MCF 10A (cell line): ENCODE results near the gene TEAD3. TPM values are rescaled to one million over a fixed set of nuclear protein-coding genes. Genes with fewer than 3 reads are reported as not detected.

Experiments used
- BruUV-seq: library from RNA; stranded (reverse); fragments of 400-500 nt; replicated peaks from 2 replicates; lab custom pipeline; 2021; lab: Mats Ljungman, UMichigan
- CTCF ChIA-PET: fragments of 300-600 bp; sonication (Branson Sonifier 250); formaldehyde crosslinking; extraction: SDS; loops from one replicate; lab custom pipeline; 2021; ENCODE audit warnings: antibody characterized with exemption, inconsistent platforms; lab: Yijun Ruan, JAX
- POLR2A ChIA-PET: fragments of 300-600, 350-650 bp; sonication (Branson Sonifier 250); formaldehyde crosslinking; extraction: SDS; loops from one replicate; lab custom pipeline; 2020; ENCODE audit warnings: antibody characterized with exemption, inconsistent platforms; lab: Yijun Ruan, JAX
- DNase-seq: peaks from one replicate; pipeline ENCODE4 v3.0.0-alpha.2; 2018; ENCODE audit not compliant: unreplicated experiment
- H3K27ac Mint-ChIP-seq: one replicate; pipeline ENCODE4 v1.8.0; 2022; ENCODE audit warnings: mild to moderate bottlenecking, low read depth, mixed read lengths; ENCODE audit not compliant: unreplicated experiment
- H3K27me3 Mint-ChIP-seq: one replicate; pipeline ENCODE4 v1.8.0; 2022; ENCODE audit warnings: mixed read lengths; ENCODE audit not compliant: insufficient read depth, unreplicated experiment
- H3K36me3 Mint-ChIP-seq: one replicate; pipeline ENCODE4 v1.8.0; 2022; ENCODE audit warnings: mild to moderate bottlenecking, moderate library complexity, mixed read lengths; ENCODE audit not compliant: insufficient read depth, unreplicated experiment
- H3K4me1 Mint-ChIP-seq: one replicate; pipeline ENCODE4 v1.8.0; 2022; ENCODE audit warnings: mixed read lengths; ENCODE audit not compliant: insufficient read depth, unreplicated experiment
- H3K4me3 Mint-ChIP-seq: one replicate; pipeline ENCODE4 v1.8.0; 2022; ENCODE audit warnings: mild to moderate bottlenecking, moderate library complexity, mixed read lengths; ENCODE audit not compliant: unreplicated experiment
- H3K9me3 Mint-ChIP-seq: one replicate; pipeline ENCODE4 v1.8.0; 2022; ENCODE audit warnings: mixed read lengths; ENCODE audit not compliant: unreplicated experiment
- intact Hi-C: fragments of 100-400 bp; cut with micrococcal nuclease; formaldehyde crosslinking; loops from 2 replicates; pipeline ENCODE4 v1.14.1; 2022
- total RNA-seq: library from RNA; stranded (reverse); gene quantifications from 2 replicates; pipeline ENCODE4 v1.2.3, GENCODE V29; 2022
- TF ChIP-seq, protein P1 (sequence below): fragments of 200-600 bp; IDR thresholded peaks from one replicate; pipeline ENCODE4 v1.8.0; 2022; ENCODE audit warnings: antibody characterized with exemption, mild to moderate bottlenecking; ENCODE audit not compliant: unreplicated experiment

TEAD3 gene
- total RNA-seq, 1 experiment from 2014 or later: 11.1 TPM

DNA sequence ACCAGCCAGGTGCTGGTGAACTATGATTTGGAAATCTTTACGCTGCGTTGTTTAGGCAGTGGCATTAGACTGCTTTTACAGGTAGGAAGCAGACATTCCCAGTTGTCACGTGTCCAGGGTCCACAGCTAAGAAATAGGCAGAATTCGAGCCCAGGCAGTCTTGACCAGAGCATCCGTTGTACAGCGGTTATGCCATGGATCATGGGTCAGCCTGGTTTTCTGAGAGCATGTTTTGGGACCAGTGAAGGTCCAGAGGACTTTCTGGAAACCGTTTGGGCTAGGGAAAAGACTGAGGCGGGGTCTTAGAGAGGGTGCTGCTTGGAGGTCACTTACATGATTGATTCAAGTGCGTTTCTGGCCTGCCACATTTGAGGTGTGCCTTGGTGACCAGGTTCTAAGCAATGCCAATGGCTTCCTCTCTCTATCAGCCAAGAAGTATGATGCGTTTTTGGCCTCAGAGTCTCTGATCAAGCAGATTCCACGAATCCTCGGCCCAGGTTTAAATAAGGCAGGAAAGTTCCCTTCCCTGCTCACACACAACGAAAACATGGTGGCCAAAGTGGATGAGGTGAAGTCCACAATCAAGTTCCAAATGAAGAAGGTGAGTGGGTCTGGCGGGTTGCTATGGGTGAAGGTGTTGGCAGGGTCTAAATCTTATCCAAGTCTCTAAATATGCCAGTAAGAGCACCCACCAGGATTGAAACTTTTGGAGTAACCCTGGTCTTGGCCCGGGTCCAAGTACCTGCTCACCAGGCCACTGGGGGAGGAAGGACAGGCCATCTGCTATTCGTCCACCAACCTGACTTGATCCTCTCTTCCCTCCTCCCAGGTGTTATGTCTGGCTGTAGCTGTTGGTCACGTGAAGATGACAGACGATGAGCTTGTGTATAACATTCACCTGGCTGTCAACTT is 26.9 kb downstream of the TEAD3 start:
- Mint-ChIP-seq H3K27me3 (no peaks in the 10 kb centered on the region), H3K36me3 (peaks cover 84% of the 10 kb centered on the region), H3K4me1 (peaks cover 13% of the 10 kb centered on the region), H3K27ac (peak overlapping the region; percentile 97), H3K4me3 (peak overlapping the region; percentile 95), H3K9me3 (no peaks in the 10 kb centered on the region)
- ChIA-PET POLR2A (interaction anchor here (0.6 to 10.3 kb wide), 19 partner anchors 8 to 341 kb away, joined by 3 to 198 read pairs (median 4); partner anchors contain the start of genes DEF6, FANCE, PPARD and TEAD3), CTCF (interaction anchor here (0.6 to 1.3 kb wide), 10 partner anchors 10 to 300 kb away, joined by 3 to 7 read pairs (median 3); no protein-coding TSS in a partner anchor)
- no TSS peak for BruUV-seq
- intact Hi-C loops: loop anchor here (2.0 kb wide), 2 partner anchors 15 to 267 kb away; partner anchors contain the start of gene ARMC12
- DNase-seq: peak; percentile 73
- TF ChIP-seq, protein P1, sequence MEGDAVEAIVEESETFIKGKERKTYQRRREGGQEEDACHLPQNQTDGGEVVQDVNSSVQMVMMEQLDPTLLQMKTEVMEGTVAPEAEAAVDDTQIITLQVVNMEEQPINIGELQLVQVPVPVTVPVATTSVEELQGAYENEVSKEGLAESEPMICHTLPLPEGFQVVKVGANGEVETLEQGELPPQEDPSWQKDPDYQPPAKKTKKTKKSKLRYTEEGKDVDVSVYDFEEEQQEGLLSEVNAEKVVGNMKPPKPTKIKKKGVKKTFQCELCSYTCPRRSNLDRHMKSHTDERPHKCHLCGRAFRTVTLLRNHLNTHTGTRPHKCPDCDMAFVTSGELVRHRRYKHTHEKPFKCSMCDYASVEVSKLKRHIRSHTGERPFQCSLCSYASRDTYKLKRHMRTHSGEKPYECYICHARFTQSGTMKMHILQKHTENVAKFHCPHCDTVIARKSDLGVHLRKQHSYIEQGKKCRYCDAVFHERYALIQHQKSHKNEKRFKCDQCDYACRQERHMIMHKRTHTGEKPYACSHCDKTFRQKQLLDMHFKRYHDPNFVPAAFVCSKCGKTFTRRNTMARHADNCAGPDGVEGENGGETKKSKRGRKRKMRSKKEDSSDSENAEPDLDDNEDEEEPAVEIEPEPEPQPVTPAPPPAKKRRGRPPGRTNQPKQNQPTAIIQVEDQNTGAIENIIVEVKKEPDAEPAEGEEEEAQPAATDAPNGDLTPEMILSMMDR: no peak

DNA sequence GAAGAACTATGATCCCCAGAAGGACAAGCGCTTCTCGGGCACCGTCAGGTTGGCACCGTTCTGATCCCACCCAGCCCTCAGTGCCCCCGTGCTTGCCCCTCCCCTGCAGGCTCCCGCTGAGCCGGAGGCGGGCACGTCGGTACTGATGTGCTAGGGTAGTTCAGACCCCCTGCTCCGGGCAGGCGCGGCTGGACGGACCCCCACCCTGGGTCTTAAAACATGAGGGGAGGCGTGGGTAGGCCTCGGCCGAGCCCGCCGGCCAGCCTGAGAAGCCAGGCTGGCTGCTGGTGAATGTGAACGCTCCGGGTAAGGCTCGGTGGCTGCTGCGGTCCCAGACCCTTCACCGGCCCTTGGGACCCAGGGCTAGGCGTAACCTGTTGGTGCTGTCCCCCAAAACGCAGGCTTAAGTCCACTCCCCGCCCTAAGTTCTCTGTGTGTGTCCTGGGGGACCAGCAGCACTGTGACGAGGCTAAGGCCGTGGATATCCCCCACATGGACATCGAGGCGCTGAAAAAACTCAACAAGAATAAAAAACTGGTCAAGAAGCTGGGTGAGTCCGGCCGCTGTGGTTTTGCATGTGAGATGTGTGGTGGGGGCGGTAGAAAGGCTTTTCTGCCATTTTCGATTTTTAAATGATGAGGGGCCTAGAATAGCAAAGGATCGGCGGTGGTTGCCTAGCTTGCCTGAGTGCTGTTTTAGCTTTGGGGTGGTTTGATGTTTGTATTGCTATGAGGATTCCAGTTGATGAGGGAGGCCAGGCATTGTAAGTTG is 27.7 kb downstream of the TEAD3 start:
- intact Hi-C loops: loop anchor here (1.0 to 2.0 kb wide), 5 partner anchors 15 to 268 kb away; partner anchors contain the start of genes ARMC12, DEF6 and PPARD
- Mint-ChIP-seq H3K36me3 (peaks cover 78% of the 10 kb centered on the region), H3K4me3 (peak overlapping the region; percentile 95), H3K27me3 (no peaks in the 10 kb centered on the region), H3K9me3 (no peaks in the 10 kb centered on the region), H3K27ac (peak overlapping the region; percentile 97), H3K4me1 (peaks cover 13% of the 10 kb centered on the region)
- TF ChIP-seq, protein P1: no peak
- ChIA-PET POLR2A (interaction anchor here (0.6 to 10.3 kb wide), 21 partner anchors 9 to 728 kb away, joined by 3 to 198 read pairs (median 4); partner anchors contain the start of genes FANCE, PPARD, SRPK1 and TEAD3), CTCF (interaction anchor here (0.6 to 4.0 kb wide), 12 partner anchors 10 to 1207 kb away, joined by 3 to 22 read pairs (median 4); partner anchors contain the start of genes DEF6 and FANCE)
- BruUV-seq: no TSS peak
- DNase-seq: peak; percentile 4

GRCh38 chr6:35468181-35468979 is 28.5 kb downstream of the TEAD3 start, which contains the start of gene RPL10A:
RPL10A (plus strand) TSS chr6:35468401; CDS start chr6:35468435, 34 bp downstream.
- POLR2A ChIA-PET: interaction anchor here (0.6 to 10.3 kb wide), 21 partner anchors 9 to 729 kb away, joined by 3 to 198 read pairs (median 4); partner anchors contain the start of genes FANCE, PPARD, SRPK1 and TEAD3

More at GRCh38 chr6:35468181-35468979, 28.5 kb downstream of the TEAD3 start, which contains the start of gene RPL10A:
- TF ChIP-seq, protein P1: peak; percentile 92
- H3K27ac Mint-ChIP-seq: peak within 1 kb of the TSS; percentile 97
- BruUV-seq: TSS peak; percentile 57
- intact Hi-C loops: loop anchor here (1.0 to 2.0 kb wide), 5 partner anchors 14 to 268 kb away; partner anchors contain the start of genes ARMC12, DEF6 and PPARD
- no peaks in the 10 kb centered on the region for H3K27me3 Mint-ChIP-seq
- CTCF ChIA-PET: interaction anchor here (0.6 to 4.0 kb wide), 22 partner anchors 9 to 1207 kb away, joined by 3 to 22 read pairs (median 4); partner anchors contain the start of genes DEF6 and FANCE
- peak within 1 kb of the TSS; percentile 95 for H3K4me3 Mint-ChIP-seq
- no peaks in the 10 kb centered on the region for H3K9me3 Mint-ChIP-seq
- DNase-seq: peak; percentile 97
- H3K36me3 Mint-ChIP-seq: peaks cover 77% of the 10 kb centered on the region
- H3K4me1 Mint-ChIP-seq: peaks cover 13% of the 10 kb centered on the region
